Kidney tubule cell (primary cell): ENCODE results near the gene RMI2.

Source experiments
- DNase-seq: peaks from one replicate; pipeline ENCODE4 v3.0.0-alpha.2; 2018; ENCODE audit warnings: low spot score

RMI2 gene

DNA sequence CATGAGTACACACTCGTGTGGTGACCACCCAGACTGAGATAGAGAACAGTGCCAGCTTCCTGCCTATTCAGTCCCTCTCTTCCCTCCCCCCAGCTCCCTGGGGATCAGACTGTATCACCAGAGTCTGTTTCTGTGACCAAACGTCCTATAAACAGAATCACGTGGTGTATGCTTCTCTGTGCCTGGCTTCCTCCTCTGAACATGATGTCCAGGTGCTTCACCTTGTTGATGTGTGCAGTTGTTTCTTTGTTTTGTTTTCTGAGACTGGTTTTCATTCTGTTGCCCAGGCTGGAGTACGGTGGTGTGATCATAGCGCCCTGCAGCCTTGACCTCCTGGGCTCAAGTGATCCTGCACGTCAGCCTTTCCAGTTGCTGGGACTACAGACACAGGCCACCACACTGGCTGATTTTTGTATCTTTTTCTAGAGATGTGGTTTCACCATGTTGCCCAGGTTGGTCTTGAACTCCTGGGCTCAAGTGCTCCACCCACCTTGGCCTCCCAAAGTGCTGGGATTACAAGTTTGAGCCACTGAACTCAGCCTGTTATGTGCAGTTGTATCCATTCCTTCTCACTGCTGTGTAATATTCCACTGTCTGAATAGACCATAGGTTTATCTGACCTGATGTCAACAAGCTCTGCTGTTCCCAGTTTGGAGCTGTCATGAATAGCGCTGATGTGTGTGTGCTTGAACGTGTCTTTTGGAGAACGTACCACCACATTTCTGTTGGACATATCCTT is 35.2 kb upstream of the RMI2 start:
- DNase-seq = no peak

DNA sequence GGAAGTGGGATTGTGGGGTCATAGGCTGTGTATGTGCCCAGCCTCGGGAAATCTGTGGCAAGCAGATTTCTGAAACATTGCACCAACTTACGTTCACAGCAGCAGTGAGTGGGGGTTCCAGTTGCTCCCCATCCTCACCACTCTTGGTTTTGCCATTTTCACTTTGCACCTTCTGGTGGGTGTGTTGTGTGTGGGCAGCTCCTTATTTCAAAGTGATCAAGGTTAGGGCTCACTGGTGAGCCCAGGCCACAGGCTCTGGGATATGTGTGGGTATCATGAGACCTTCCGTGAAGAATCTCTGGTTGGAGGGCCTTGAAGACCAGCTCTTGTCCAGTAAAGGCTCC is 34.7 kb upstream of the RMI2 start:
- DNase-seq = no peak

DNA sequence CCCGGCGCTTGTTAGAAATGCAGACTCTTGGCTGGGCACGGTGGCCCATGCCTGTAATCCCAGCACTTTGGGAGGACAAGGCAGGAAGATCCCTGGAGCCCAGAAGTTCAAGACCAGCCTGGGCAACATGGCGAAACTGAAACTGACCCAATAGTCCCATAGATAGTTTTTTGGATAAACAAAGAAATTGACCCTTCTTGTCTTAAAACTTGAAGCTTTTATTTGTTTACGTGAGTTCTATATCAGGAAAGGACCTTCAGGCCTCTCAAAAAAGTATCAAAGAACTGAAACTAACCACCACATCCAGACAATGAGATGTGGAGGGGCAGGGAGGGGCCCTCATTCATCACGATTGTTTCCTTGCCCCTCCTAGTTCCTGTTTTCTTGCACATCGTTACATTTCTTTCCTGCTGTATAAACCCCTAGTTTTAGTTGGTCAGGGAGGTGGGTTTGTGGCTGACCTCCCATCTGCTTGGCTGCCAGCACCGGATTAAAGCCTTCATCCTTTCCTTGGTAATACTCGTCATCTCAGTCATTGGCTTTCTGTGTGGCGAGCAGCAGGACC is 34.2 kb upstream of the RMI2 start:
- DNase-seq = no peak

DNA sequence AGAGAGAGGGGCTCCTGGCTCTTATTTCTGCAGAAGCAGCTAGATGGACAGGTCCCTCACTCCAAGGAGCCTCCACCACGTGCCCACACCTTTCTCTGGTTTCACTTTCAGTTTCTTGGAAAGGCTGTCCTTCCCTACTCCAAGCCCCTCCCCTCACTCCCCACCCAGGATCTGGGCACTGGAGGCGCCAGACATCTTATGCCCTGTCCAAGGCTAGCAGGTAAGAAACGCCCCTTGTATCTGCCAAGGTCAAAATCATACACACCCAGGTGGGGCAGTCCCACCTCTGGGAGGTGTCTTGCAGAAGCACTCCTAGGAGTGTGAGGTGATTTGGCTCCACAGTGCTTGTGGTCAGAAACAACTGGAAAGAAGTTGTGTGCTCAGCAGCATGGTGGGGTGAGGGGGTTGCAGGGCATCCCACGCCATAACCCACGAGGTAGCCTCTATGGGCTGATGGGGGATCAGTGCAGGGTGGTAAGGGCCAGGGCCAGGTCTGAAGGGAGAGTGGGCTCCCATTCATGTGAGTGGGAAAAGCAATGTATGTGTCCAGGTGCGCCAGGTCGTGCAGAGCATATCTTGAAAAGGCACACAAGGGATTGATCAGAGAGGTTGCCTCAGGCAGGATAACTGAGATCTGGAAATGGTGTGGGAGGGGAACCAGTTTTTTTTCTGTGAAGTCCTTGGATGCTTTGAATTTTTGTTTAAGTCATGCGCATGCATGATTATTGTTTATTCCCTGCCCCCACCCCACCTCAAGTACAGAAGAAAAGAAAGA is 32.4 kb upstream of the RMI2 start:
- DNase-seq = peak; percentile 47

DNA sequence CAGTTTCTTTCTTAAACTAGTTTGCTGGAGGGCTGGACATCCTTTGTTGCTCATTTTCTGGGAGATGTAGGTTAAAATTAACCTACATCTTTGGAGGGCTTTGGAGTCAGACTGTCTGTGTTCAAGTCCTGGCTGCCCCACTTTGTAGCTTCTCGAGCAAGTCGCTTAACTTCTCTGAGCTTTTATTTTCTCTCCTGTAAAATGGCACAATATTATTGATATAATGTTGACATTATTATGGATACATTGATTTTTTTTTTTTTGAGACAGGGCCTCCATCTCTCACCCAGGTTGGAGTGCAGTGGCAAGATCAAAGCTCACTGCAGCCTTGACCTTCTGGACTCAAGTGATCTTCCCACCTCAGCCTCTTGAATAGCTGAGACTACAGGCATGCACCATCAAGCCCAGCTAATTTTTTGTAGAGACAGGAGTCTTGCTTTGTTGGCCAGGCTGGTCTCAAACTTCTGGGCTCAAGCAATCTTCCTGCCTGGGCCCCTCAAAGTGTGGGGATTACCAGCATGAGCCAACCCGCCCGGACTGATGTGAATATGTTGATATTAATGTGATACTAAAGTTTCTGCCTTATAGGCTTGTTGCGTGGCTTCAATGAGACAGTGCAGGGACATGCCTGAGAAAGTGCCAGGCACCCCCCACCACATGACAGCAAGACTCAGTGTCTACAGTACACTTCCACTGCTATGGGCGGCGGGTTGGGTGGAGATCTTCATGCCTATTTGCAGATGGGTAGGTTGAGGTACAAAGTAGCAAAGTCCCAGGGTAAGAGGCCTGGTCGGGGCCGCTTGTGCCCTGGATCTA is 31.6 kb upstream of the RMI2 start:
- no peak for DNase-seq

DNA sequence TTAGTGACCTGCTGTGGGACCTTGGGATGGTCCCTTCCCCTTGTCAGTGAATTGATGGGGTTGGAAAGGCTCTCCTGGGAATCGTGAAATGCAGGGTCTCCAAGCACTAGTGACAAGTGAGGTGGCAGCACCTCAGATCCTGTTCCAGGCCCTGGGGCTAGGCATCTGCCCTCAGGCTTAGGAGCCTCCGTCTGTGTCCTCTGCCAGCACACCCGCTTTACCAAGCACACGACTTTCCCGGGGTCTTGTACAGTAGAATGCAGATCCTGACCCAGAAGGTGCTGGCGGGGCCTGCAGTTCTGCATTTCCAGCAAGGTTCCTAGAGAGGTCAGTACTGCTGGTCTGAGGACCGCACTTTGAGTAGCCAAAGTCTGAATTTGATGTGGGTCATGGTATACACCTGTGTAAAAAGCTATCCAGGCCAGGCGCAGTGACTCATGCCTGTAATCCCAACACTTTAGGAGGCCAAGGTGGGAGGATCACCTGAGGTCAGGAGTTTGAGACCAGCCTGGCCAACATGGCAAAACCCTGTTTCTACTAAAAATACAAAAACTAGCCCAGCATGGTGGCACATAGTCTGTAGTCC is 30.9 kb upstream of the RMI2 start:
- DNase-seq = no peak

DNA sequence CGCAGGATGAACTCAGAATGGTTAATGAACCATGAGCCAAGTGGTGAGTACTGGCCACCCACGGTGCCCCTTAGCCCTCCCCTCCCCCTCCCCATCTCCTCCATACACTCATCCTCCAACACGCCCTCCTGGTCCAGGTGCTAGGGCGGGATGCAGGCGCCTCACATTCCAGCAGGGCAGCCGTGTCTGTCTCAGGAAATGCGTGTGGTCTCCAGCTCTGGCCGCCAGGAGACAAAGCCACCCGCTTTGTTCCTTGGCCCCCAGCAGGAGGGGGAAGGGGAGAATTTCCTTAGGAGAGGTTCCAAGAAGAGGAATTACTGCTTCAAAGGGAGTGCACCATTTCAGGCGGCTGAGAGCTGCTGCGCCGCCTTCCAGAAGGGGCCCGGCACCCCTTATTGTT is 29.7 kb upstream of the RMI2 start:
- DNase-seq = peak; percentile 98

DNA sequence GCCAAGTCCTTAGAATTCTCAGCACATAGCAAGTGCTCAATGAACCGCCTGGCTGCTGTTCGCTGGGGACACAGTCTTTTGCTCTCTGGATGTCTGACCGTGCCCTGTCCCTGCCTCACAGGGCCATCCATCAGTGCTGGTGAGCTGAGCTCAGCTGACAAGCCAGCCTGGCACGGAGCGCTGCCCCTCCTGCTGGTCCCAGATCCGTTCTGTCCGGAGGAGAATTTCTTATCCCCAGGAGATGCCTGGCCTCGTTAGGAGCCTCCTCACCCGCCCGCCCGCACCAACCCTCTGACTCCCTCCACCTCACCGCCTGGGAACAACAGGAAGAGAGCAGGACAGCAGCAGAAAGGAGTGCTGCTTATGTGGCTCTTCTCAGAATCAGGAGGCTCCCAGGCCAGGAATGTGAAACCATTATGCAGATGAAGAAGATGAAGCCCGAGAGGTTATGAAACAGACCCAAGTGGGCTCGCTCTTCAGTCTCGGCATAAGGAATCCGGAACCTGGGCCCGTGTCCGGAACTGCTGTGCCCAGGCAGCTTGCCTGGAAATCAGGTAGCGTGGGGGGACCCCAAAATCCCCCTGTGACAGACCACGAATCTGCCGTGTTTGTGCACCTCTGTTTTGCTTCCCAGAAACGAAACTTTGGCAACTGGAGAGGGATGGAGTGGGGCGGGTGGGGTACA is 28.8 kb upstream of the RMI2 start:
- peak; percentile 57 for DNase-seq

DNA sequence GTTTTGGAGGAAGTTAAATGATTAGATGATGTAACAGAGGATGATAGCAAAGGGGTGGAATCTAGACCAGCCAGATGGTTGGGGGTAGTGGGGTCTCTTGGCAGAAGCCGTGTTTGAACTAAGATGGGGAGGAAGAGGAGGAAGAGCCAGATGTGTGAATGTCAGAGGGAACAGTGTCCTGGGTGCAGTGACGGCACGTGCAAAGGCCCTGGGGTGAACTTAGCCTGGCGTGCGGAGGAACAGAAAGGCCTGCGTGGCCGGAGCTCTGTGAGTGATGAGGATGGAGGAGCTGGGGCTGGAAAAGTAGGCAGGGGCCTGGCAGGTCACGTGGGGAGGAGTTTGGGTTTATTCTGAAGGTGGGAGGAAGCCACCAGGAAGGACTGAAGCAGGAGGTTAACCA is 26.4 kb upstream of the RMI2 start:
- no peak for DNase-seq

DNA sequence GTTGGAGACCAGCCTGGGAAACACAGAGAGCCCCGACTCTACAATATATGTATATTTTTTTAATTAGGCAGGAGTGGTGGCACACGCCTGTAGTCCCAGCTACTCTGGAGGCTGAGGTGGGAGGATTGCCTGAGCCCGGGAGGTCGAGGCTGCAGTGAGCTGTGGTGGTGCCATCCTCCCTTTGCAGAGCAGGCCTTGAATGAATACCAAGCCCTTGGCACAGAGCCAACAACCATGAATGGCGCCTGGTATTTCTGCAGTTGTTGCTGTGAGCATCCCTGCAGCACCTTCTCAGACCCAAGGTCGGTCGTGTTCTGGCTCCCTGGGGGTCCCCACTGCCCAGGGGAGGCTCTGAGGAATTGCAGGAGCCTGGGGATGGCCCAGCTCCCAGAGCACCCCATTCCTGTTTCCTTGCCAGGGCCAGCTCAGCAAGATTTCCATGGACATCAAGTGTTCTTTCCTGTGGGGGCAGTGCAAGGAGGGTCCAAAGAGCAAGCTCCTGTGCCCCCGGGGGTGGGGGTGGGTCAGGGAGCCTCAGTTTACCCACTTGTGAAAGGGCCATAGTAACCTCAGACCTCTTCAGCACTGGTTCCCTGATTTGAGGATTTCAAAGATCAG is 25.6 kb upstream of the RMI2 start:
- DNase-seq = peak; percentile 49

DNA sequence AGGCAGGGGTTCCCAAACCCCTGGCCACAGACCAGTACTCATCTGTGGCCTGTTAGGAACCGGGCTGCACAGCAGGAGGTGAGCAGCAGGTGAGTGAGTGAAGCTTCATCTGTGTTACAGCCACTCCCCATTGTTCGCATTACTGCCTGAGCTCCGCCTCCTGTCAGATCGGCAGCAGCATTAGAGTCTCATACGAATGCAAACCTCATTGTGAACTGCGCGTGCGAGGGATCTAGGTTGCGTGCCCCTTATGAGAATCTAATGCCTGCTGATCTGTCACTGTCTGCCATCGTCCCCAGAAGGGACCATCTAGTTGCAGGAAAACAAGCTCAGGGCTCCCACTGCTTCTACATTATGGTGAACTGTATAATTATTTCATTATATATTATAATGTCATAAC is 25.1 kb upstream of the RMI2 start:
- DNase-seq = no peak

DNA sequence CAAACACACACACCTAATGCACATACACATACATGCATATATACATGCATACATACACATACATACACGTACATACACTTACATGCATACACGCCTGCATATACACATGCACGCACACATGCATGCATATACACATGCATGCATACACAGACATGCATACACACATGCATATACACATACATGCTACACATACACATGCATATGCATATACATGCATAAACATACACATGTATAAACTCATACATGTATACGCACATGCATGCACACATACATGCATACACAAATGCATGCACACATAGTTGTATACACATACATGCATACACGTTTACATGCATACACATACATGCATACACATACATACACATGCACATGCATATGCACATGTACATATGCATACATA is 23.6 kb upstream of the RMI2 start:
- no peak for DNase-seq

DNA sequence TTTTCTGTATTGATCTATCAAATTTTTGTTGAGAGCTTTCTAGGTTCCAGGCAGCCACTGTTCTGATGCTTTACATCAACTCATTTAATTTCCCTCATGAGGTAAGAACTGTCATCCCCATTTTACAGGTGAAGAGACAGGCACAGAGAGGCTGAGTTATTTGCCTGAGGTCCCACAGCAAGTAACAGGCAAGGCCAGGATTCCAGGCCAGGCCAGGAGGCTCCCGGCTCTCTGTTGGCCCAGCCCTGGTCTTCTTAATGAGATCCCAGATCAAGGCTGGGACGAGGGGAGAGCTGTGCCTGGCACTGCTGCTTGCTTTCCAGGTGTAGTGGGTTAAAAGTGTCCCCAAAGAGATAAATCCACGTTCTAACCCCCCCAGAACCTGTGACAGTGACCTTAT is 22.4 kb upstream of the RMI2 start:
- no peak for DNase-seq

DNA sequence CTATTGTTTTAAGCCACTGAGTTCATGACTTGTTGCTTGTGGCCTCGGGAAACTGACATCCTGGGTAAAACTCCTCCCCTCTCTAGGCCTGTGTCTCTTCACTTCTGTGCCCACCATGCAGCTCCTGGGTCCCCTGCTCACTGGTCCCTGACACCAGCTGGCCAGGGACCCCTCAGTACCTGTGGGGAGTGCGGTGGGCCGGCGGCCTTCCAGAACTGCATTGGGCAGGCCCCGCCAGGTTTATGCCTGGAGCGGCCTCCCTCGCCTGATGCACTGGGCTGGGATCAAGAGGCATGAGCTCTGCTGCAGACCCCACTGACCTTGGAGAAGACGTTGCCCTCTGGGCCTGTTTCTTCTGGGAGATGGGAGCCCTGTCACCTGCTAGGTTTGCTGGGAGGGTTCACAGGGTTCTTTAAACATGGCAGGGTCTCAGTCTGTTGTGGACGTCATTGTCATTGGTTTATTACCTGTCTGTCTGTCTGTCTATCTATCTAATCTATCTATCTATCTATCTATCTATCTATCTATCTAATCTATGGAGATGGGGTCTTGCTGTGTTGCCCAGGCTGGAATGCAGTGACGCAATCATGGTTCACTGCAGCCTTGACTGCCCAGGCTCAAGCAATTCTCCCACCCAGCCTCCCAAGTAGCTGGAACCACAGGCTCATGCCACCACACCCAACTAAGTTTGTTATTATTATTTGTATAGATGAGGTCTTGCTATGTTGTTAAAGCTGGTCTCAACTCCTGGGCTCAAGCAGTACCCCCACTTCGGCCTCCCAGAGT is 21.5 kb upstream of the RMI2 start:
- DNase-seq = no peak

DNA sequence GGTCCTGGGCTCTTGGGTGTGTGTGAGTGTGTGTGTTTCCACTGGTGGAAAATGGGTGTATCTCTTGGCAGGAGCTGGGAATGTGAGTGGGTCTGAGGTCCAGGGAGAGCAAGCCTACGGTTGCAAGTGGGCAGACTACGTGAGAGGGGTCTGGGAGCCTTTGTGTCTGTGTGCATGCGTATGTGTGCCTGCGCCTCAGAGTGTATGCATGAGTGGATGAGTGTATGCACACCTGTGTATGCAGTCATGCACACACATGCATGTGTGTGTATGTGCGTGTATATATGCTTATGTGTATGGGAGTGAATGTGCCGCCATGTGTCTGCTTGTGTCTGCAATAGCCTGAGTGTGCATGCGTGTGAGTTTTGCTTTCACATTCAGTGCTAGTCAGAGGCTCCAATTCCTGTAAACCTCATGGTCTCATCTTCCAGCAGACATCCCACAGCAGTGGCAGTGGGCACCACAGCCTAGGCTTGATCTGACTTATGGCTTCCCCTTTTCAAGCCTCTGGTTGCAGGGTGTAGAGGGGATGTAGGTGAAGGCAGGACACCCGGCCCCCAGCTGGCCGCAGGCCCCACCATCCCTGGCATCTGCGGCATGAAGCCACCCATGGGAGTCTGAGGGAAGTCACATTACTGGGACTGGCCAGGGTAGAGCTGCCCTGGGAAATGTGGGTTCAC is 19.7 kb upstream of the RMI2 start:
- no peak for DNase-seq

DNA sequence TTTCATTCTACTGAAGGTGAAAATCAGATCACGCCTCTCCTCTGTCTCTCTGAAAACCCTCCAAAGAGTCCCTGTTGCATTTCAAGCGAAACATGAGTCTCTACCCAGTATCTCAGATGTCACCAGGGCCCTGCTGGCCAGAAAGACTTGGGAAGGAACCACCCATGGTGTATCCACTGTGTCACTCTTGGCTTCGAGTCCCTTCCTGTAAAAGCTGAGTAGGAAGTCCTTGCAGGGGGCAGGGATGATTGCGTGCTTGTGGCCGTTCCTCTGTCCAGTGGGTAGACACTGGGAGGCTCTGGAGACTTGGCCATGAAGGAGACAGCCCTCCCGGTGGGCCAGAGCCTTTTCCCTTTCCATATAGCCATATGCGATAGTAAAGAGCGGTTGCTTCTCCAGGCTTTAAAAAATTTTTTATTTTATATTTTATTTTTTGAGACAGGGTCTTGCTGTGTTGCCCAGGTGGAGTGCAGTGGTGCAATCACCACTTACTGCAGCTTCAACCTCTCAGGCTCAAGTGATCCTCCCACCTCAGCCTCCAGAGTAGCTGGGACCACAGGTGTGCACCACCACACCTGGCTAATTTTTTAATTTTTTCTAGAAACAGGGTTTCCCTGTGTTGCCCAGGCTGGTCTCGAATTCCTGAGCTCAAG is 19.0 kb upstream of the RMI2 start:
- DNase-seq = no peak

DNA sequence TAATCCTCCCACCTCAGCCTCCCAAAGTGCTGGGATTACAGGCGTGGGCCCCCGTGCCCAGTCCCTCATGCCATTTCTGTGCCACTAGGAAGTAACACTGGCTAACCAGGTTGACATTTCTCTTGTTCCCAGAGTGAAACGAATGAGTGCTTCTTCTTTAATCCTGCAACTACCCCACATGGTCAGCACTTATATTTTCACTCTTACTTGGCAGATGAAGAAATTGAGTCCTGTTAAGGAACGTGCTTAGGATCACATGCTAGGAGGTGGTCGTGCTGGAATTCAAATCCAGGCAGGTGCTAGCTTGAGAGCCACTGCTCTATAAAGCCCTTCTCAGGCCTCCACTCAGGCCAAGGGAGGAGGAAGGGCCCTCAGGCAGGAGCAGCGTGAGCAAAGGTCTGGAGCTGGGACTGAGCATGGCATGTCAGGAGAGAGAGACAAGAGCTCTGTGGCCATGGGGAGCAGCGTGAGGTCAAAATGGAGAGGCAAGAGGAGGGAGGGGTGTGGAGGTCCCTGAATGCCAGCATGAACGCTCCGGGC is 18.5 kb upstream of the RMI2 start:
- DNase-seq = no peak

DNA sequence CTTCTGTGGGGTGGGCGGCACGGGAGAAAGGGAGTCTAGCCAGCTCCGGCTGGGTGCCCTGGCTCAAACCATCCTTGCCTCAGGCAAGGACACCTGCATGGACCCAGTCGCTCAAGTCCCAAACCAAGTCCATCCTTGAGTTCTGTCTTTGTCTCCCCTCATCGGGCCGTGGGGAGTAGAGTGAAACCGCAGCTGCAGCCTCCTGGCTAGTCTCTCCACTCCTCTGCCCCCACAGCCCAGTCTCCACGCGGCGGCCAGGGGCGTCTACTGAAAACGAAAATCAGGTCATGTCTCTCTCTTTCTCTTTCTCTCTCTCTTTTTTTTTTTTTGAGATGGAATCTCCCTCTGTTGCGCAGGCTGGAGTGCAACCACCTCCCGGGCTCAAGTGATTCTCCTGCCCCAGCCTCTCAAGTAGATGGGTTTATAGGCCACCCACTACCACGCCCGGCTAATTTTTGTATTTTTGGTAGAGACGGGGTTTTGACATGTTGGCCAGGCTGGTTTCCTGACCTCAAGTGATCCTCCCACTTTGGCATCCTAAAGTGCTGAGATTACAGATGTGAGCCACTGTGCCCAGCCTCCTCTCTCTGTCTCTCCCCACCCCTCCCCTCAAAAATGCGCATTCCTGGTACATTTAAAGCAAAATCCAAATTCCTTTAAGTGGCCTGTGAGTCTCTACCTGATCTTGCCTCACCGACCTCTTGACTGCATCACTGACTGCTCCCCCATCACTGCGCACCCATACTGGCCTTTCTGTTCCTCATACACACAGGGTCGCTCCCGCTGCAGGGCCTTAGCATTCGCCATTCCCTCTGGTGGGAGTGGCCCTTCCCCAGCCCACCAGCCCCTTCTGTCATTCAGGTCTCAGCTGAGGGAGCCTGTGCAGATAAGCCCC is 17.7 kb upstream of the RMI2 start:
- no peak for DNase-seq
